ENCODE data around the gene RAB28. TPM values are rescaled to one million over a fixed set of nuclear protein-coding genes. Genes with fewer than 3 reads are reported as not detected.
A peak's percentile ranks its signal among the peaks of the same experiment; 100 is the strongest.

The RAB28 gene
- total RNA-seq, 2 experiments from 2014 or later = 12.7 to 17.5 TPM

DNA sequence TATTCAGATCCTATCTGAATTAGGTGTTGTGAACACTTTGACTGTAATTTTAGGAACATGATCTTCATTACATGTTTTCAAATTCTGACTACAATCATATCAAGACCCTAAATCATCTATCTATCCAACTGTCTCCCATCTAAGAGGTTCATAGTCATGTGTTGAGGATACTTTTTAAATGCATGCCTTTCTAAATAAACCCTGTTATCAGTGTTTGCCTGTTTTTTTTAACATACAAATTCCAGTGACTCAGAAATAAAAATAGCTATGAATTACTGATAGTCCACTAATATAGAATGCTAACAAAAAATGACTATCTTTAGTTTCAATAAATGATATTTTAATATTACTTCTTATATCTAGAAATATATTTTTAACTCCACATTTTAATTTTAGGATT is 8.0 kb downstream of the RAB28 start:
- peaks cover 13% of the 10 kb centered on the region for H3K4me1 Mint-ChIP-seq
- ChIA-PET CTCF (no interaction called here), POLR2A (no interaction called here)
- no peaks in the 10 kb centered on the region for H3K9me3 Mint-ChIP-seq (ENCODE audit: low read depth)
- intact Hi-C loops (cut with DNase I, micrococcal nuclease) = no loop called here
- no peak for DNase-seq
- H3K36me3 Mint-ChIP-seq (ENCODE audit: low read depth) = peaks cover 13% of the 10 kb centered on the region
- no peaks in the 10 kb centered on the region for H3K27me3 Mint-ChIP-seq
- ATAC-seq = no peak
- H3K4me3 Mint-ChIP-seq = no peak overlapping the region
- H3K27ac Mint-ChIP-seq = no peak overlapping the region

DNA sequence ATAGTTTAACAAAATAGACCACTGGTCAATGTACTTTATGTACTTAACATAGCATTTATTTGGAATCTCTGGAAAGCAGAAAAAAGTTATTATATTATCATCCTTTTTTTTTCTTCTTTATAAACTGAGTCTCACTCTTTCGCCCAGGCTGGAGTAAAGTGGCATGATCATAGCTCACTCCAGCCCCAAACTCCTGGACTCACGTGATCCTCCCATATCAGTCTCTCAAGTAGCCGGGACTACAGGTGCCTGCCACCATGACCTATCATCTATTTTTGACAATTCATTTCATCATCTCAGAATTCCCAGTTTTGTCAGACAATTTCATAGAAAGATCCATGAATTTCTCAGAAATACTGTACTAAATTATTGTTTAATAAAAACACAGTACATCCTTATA is 12.7 kb downstream of the RAB28 start:
- H3K36me3 Mint-ChIP-seq (ENCODE audit: low read depth) = peaks cover 20% of the 10 kb centered on the region
- POLR2A ChIA-PET = no interaction called here

DNA sequence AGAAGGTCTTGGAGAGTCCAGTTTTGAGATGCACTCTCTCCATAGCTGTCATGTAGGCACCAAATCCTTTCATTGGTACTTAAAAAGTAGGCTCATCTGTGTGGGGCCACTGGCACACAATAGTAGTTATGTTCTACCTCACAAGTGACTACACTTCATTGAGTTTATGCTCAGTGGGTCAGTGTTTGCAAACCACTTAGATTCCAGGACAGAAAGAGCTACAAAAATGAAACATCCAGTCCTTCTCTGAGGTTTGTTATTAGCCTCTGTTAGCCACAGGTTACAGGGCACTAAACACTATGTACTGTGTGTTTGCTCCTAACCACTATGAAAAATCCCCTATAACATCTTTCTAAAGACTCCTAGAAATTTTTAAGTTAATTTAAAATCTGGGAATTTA is 13.8 kb downstream of the RAB28 start:
- ChIA-PET CTCF (no interaction called here), POLR2A (no interaction called here)
- Mint-ChIP-seq H3K9me3 (ENCODE audit: low read depth) (peaks cover 7% of the 10 kb centered on the region), H3K4me1 (peaks cover 16% of the 10 kb centered on the region), H3K4me3 (no peak overlapping the region), H3K27me3 (no peaks in the 10 kb centered on the region), H3K27ac (no peak overlapping the region), H3K36me3 (ENCODE audit: low read depth) (peaks cover 30% of the 10 kb centered on the region)
- no peak for DNase-seq
- no peak for ATAC-seq
- intact Hi-C loops (cut with DNase I, micrococcal nuclease) = no loop called here

More for the DNA sequence above, 12.7 kb downstream of the RAB28 start:
- DNase-seq = no peak
- no peak for ATAC-seq
- H3K4me3 Mint-ChIP-seq = no peak overlapping the region
- H3K9me3 Mint-ChIP-seq (ENCODE audit: low read depth) = no peaks in the 10 kb centered on the region
- no peaks in the 10 kb centered on the region for H3K27me3 Mint-ChIP-seq
- intact Hi-C loops (cut with DNase I, micrococcal nuclease) = no loop called here
- peaks cover 11% of the 10 kb centered on the region for H3K4me1 Mint-ChIP-seq
- CTCF ChIA-PET = no interaction called here
- no peak overlapping the region for H3K27ac Mint-ChIP-seq

DNA sequence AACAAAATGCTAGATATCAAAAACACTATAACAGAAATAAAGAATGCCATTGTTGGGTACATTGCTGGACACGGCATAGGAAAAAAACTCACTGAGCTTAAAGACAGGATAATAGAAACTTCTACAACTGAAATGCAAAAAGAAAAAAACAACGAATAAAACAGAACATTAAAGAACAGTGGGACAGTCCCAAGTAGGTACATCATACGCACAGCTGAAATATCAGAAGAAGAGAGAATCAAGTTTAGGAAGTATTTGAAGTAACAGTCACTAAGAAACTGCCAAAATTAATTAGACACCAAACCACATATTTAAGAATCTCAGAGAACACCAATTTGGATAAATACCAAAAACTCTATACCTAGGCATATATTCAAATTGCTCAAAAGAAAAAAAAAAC is 19.2 kb downstream of the RAB28 start:
- ChIA-PET POLR2A (no interaction called here), CTCF (interaction anchor here (0.6 to 1.2 kb wide), 2 partner anchors 15 to 16 kb away, joined by 3 to 4 read pairs; no protein-coding TSS in a partner anchor)
- H3K27me3 Mint-ChIP-seq = no peaks in the 10 kb centered on the region
- H3K4me1 Mint-ChIP-seq = peaks cover 31% of the 10 kb centered on the region
- intact Hi-C loops (cut with DNase I, micrococcal nuclease) = no loop called here
- no peak overlapping the region for H3K27ac Mint-ChIP-seq
- no peak for DNase-seq
- peaks cover 7% of the 10 kb centered on the region for H3K9me3 Mint-ChIP-seq (ENCODE audit: low read depth)
- peaks cover 42% of the 10 kb centered on the region for H3K36me3 Mint-ChIP-seq (ENCODE audit: low read depth)
- H3K4me3 Mint-ChIP-seq = no peak overlapping the region
- ATAC-seq = peak; percentile 30

DNA sequence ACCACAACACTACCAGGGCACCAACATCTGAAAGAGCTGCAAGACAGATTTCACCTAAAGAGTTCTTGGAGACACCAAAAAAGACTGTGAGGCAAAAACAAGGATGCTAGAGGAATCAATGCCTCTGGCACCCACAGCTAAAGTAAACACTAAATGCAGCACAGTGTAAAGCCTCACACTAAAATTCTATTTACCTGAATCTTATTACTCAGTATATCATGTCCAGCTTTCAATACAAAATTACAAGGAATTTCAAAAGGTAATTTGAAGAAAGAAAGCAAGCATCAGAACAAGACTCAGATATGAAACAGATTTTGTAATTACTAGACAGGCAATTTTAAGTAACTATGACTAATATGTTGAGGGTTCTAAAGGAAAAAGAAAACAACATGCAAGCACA is 19.6 kb downstream of the RAB28 start:
- no peak for DNase-seq
- Mint-ChIP-seq H3K4me1 (peaks cover 31% of the 10 kb centered on the region), H3K27me3 (no peaks in the 10 kb centered on the region), H3K27ac (no peak overlapping the region), H3K4me3 (no peak overlapping the region), H3K9me3 (ENCODE audit: low read depth) (peaks cover 7% of the 10 kb centered on the region), H3K36me3 (ENCODE audit: low read depth) (peaks cover 45% of the 10 kb centered on the region)
- ChIA-PET POLR2A (no interaction called here), CTCF (interaction anchor here (1.2 kb wide), 1 partner anchor 15 kb away, joined by 3 read pairs; no protein-coding TSS in a partner anchor)
- intact Hi-C loops (cut with DNase I, micrococcal nuclease) = no loop called here
- ATAC-seq = peak; percentile 44

DNA sequence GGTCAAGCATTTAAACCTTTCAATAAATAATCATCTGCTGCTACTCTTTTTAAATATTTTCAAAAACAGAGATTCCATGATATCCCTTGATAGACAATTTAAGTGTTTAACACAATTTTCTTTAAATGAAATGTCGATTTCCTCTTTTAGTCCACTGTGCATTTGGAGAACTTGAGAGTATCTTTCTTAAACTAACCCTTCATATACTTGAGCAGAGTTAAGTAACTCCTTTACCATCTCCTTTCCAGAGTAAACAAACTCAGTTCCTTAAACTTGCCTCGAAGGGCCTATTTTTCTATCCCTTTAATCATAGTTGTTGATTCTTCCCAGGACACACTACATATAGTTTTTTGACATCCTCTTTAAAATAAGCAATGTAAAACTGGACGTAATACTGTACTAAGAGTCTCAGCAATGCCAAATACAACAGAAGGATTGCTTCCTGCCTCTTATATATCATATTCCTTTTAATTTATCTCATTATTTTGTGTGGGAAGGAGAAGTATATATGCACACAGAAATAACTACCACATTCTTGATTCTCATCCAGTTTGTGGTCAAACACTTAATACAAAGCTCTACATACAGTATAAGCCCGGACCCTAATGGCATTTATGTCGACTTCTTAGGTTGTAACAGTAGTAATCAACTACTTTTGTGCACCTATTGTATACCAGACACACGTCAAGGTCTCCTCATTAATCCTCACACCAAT is 22.8 kb downstream of the RAB28 start:
- ChIA-PET POLR2A (no interaction called here), CTCF (no interaction called here)
- H3K27ac Mint-ChIP-seq = no peak overlapping the region
- no peak for ATAC-seq
- intact Hi-C loops (cut with DNase I, micrococcal nuclease) = no loop called here
- H3K9me3 Mint-ChIP-seq (ENCODE audit: low read depth) = peaks cover 7% of the 10 kb centered on the region
- no peak overlapping the region for H3K4me3 Mint-ChIP-seq
- peaks cover 47% of the 10 kb centered on the region for H3K36me3 Mint-ChIP-seq (ENCODE audit: low read depth)
- H3K4me1 Mint-ChIP-seq = peaks cover 24% of the 10 kb centered on the region
- no peak for DNase-seq
- H3K27me3 Mint-ChIP-seq = no peaks in the 10 kb centered on the region

DNA sequence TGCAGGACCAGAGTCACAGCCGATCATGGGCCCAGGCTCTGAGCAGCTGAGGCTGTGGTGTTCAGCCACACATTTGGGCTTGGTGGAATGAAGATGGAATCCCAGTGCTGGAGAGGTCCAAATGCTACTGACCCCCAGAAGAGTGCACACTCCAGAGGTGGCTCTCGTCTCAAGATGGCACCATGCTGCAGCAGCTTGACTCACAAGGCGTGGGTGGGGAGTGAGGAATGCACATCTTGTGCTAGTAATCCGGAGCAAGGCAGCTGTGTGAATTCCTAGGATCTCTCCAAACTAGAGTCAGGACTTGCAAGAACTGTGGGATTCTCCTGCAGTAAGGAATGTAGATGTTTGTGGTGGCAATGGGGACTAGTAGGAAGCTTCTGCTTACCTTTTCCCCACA is 28.7 kb downstream of the RAB28 start:
- ChIA-PET CTCF (interaction anchor here (1.9 kb wide), 1 partner anchor 24 kb away, joined by 6 read pairs; no protein-coding TSS in a partner anchor), POLR2A (no interaction called here)
- ATAC-seq (no peak), DNase-seq (no peak)
- Mint-ChIP-seq H3K4me1 (peaks cover 14% of the 10 kb centered on the region), H3K27ac (no peak overlapping the region), H3K9me3 (ENCODE audit: low read depth) (peaks cover 7% of the 10 kb centered on the region), H3K36me3 (ENCODE audit: low read depth) (peaks cover 47% of the 10 kb centered on the region), H3K4me3 (no peak overlapping the region), H3K27me3 (no peaks in the 10 kb centered on the region)
- intact Hi-C loops (cut with DNase I, micrococcal nuclease) = no loop called here

DNA sequence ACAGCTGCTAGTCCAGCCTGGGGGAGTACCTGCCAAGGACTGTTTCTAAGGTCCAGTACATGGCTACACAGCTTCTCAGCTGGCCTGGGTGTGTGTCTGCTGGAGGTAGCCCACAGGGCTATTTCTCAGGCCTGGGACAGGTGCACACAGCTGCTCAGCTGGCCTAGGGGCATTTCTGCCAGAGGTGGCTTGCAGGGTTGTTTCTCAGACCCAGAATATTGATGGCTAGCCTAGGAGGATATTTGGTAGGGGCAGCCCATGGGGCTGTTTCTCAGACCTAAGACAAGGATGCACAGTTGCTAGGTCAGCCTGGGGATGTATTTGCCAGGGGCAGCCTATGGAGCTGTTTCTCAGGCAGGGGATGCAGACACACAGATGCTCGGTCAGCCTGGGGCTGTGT is 29.4 kb downstream of the RAB28 start:
- H3K9me3 Mint-ChIP-seq (ENCODE audit: low read depth) = peaks cover 7% of the 10 kb centered on the region
- H3K4me1 Mint-ChIP-seq = peaks cover 14% of the 10 kb centered on the region
- peaks cover 44% of the 10 kb centered on the region for H3K36me3 Mint-ChIP-seq (ENCODE audit: low read depth)
- no peak for ATAC-seq
- CTCF ChIA-PET = interaction anchor here (0.6 to 1.9 kb wide), 2 partner anchors 23 to 177 kb away, joined by 3 to 6 read pairs; no protein-coding TSS in a partner anchor
- intact Hi-C loops (cut with DNase I, micrococcal nuclease) = no loop called here
- H3K27me3 Mint-ChIP-seq = no peaks in the 10 kb centered on the region
- POLR2A ChIA-PET = no interaction called here
- H3K27ac Mint-ChIP-seq = no peak overlapping the region
- H3K4me3 Mint-ChIP-seq = no peak overlapping the region
- DNase-seq = no peak

DNA sequence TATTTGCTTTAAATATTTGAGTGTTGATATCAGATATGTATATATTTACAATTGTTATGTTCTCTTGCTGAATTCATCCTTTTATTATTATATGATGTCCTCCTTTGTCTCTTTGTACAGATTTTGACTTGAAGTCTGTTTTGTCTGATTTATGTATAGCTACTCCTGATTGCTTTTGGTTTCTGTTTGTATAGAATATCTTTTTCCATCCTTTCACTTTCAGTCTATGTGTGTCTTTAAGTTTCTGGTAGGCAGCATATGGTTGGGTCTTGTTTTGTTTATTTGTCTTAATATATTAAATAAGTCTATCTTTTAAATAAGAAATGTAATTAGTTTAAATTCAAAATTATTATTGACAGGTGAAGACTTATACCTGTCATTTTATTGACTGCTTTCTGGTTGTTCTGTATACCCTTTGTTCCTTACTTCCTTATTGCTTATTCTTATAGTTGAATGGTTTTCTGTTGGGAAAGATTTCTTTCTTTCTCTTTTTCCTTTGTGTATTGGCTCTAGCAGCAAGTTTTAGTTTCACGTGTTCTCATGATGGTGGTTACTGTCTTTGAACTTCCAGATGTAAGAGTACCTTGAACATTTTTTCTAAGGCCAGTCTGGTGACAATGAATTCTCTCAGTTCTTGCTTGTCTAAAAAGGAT is 31.1 kb downstream of the RAB28 start:
- Mint-ChIP-seq H3K4me3 (no peak overlapping the region), H3K9me3 (ENCODE audit: low read depth) (peaks cover 7% of the 10 kb centered on the region), H3K4me1 (peaks cover 14% of the 10 kb centered on the region), H3K36me3 (ENCODE audit: low read depth) (peaks cover 32% of the 10 kb centered on the region), H3K27ac (peak overlapping the region; percentile 13), H3K27me3 (no peaks in the 10 kb centered on the region)
- DNase-seq (no peak), ATAC-seq (peak; percentile 82)
- intact Hi-C loops (cut with DNase I, micrococcal nuclease) = no loop called here
- ChIA-PET CTCF (no interaction called here), POLR2A (no interaction called here)

DNA sequence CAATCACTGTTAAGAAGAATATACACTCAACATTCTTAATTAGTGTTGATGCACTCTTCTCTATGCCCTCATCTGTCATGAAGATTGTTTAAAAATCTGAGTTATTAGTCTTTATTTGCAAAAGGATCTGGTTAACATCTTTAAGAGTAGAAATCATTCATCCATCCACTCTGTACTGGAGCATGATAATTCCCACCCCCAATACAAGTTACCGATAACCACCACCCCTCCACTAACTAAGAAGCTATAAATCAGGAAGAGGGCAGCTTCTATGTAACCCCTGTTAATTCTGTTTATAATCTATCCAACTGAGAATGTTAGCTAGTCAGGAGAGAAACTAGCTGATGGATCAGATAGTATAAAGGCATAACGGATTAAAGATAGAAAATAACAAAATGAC is 34.5 kb downstream of the RAB28 start:
- peaks cover 12% of the 10 kb centered on the region for H3K9me3 Mint-ChIP-seq (ENCODE audit: low read depth)
- POLR2A ChIA-PET = no interaction called here
- intact Hi-C loops (cut with DNase I, micrococcal nuclease) = no loop called here
- no peak for ATAC-seq
- DNase-seq = no peak
- H3K4me3 Mint-ChIP-seq = no peak overlapping the region
- H3K36me3 Mint-ChIP-seq (ENCODE audit: low read depth) = peaks cover 31% of the 10 kb centered on the region
- H3K4me1 Mint-ChIP-seq = peaks cover 14% of the 10 kb centered on the region
- no peak overlapping the region for H3K27ac Mint-ChIP-seq
- CTCF ChIA-PET = interaction anchor here (1.7 kb wide), 1 partner anchor 16 kb away, joined by 4 read pairs; no protein-coding TSS in a partner anchor
- H3K27me3 Mint-ChIP-seq = no peaks in the 10 kb centered on the region

DNA sequence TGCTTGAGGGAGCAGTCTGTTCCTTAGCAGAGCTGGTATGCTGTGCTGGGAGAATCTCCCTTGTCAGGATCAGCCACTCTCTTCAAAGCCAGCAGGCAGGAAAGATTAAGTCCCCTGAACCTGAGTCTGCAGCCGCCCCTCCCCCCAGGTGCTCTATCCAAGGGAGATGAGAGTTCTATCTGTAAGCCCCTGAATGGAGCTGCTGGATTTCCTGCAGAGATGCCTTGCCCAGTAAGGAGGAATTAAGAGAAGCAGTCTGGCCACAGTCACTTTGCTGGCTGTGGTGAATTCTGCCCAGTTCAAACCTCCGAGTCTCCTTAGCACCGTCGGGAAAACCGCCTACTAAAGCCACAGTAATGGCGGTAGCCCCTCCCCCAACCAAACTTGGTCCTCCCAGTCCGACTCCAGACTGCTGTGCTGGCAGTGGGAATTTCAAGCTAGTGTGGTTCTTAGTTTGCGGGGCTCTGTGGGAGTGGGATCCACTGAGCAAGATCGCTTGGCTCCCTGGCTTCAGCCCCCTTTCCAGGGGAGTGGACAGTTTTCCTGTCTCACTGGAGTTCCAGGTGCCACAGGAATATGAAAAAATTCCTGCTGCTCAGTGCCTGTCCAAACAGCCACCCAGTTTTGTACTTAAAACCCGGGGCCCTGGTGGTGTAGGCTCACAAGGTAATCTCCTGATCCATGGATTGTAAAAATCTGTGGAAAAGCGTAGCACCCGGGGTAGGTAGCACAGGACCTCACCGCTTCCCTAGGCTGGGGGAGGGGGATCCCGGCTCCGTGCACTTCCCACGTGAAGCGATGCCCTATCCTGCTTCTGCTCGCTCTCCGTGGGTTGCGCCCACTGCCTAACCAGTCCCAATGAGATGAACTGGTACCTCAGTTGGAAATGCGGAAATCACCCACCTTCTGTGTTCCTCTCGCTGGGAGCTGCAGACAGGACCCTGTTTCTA is 38.0 kb downstream of the RAB28 start:
- Mint-ChIP-seq H3K36me3 (ENCODE audit: low read depth) (peaks cover 20% of the 10 kb centered on the region), H3K27me3 (no peaks in the 10 kb centered on the region), H3K4me3 (no peak overlapping the region), H3K4me1 (no peaks in the 10 kb centered on the region), H3K27ac (no peak overlapping the region), H3K9me3 (ENCODE audit: low read depth) (peaks cover 5% of the 10 kb centered on the region)
- DNase-seq (no peak), ATAC-seq (no peak)
- ChIA-PET POLR2A (no interaction called here), CTCF (no interaction called here)
- intact Hi-C loops (cut with DNase I, micrococcal nuclease) = no loop called here

All from activated CD4-positive, alpha-beta T cell treated with anti-CD3 and anti-CD28 coated beads for 36 hours (primary cell).